G401 (cell line): ENCODE measurements around the gene TAOK1. TPM values are rescaled to one million over a fixed set of nuclear protein-coding genes. Genes with fewer than 3 reads are reported as not detected.
"Not testable (repeated sequence)": the region's sequence is repeated elsewhere in the genome, so short reads cannot be mapped to it uniquely, and the experiment has no call there.

Experiments used
- DNase-seq: peaks from one replicate; pipeline ENCODE4 v3.0.0-alpha.2; 2015; ENCODE audit warnings: low spot score
- in situ Hi-C: cut with HindIII; loops from 2 replicates; pipeline ENCODE4 v1.10.0; 2016; ENCODE audit warnings: low sequenced_read_pairs, mixed read lengths
- total RNA-seq: library from RNA; depleted of rRNA; stranded (reverse); fragments of >200 nt; shearing (Covaris generic); gene quantifications from 2 replicates; pipeline ENCODE4 v1.2.3, GENCODE V29; 2014; rRNA removed

TAOK1 gene
- total RNA-seq = 31.1 and 38.5 TPM in 2 replicates

GRCh38 chr17:29389982-29390850 lies at the start of gene TAOK1:
TAOK1 (plus strand) TSS chr17:29390363; CDS start chr17:29451549, 61,186 bp downstream.
- in situ Hi-C loops = loop anchor here (10.0 kb wide), 1 partner anchor 85 kb away; no protein-coding TSS in a partner anchor
- peak; percentile 98 for DNase-seq

- no peak for DNase-seq
- in situ Hi-C loops = no loop called here
Observed at GRCh38 chr17:29341726-29342125, 48.4 kb upstream of the TAOK1 start.

GRCh38 chr17:29342158-29342765 lies 47.9 kb upstream of the TAOK1 start:
- in situ Hi-C loops = no loop called here
- DNase-seq = no peak

GRCh38 chr17:29344201-29344856 lies 45.8 kb upstream of the TAOK1 start:
- no peak for DNase-seq
- in situ Hi-C loops = no loop called here

- in situ Hi-C loops = no loop called here
- no peak for DNase-seq
Observed at GRCh38 chr17:29345066-29345465, 45.1 kb upstream of the TAOK1 start.

GRCh38 chr17:29345470-29345869 lies 44.7 kb upstream of the TAOK1 start:
- in situ Hi-C loops, DNase-seq: not testable (repeated sequence)

- DNase-seq = no peak
- in situ Hi-C loops = no loop called here
Observed at GRCh38 chr17:29346462-29346861, 43.7 kb upstream of the TAOK1 start.

GRCh38 chr17:29347831-29348629 lies 42.1 kb upstream of the TAOK1 start:
- DNase-seq = no peak
- in situ Hi-C loops = no loop called here

- no peak for DNase-seq
- in situ Hi-C loops = no loop called here
Observed at GRCh38 chr17:29349409-29349808, 40.8 kb upstream of the TAOK1 start.

GRCh38 chr17:29352146-29352545 lies 38.0 kb upstream of the TAOK1 start:
- no peak for DNase-seq
- in situ Hi-C loops = no loop called here

- in situ Hi-C loops = no loop called here
- no peak for DNase-seq
Observed at GRCh38 chr17:29357232-29357631, 32.9 kb upstream of the TAOK1 start.

- no peak for DNase-seq
- in situ Hi-C loops = no loop called here
Observed at GRCh38 chr17:29357821-29358232, 32.3 kb upstream of the TAOK1 start.

- DNase-seq = no peak
- in situ Hi-C loops = no loop called here
Observed at GRCh38 chr17:29358416-29358815, 31.7 kb upstream of the TAOK1 start.

GRCh38 chr17:29359777-29360176 lies 30.4 kb upstream of the TAOK1 start:
- in situ Hi-C loops = no loop called here

GRCh38 chr17:29363716-29364115 lies 26.4 kb upstream of the TAOK1 start:
- no peak for DNase-seq
- in situ Hi-C loops = no loop called here

More at GRCh38 chr17:29359777-29360176, 30.4 kb upstream of the TAOK1 start:
- DNase-seq = no peak

- no peak for DNase-seq
- in situ Hi-C loops = no loop called here
Observed at GRCh38 chr17:29364691-29365090, 25.5 kb upstream of the TAOK1 start.

GRCh38 chr17:29368161-29368560 lies 22.0 kb upstream of the TAOK1 start:
- no peak for DNase-seq
- in situ Hi-C loops = no loop called here

- no peak for DNase-seq
- in situ Hi-C loops = no loop called here
Observed at GRCh38 chr17:29368926-29369325, 21.2 kb upstream of the TAOK1 start.
